HEK293 (cell line): ENCODE data around the gene BTG2.

ENCODE experiments used
- CTCF ChIA-PET: fragments of 350-600 bp; formaldehyde crosslinking; extraction: SDS; loops from one replicate; lab custom pipeline; 2021; ENCODE audit warnings: antibody characterized with exemption; lab: Yijun Ruan, JAX
- POLR2A ChIA-PET: fragments of 300-600 bp; formaldehyde crosslinking; extraction: SDS; loops from one replicate; lab custom pipeline; 2020; ENCODE audit warnings: antibody characterized with exemption, inconsistent platforms; lab: Yijun Ruan, JAX
- H3K27ac ChIP-seq: fragments of 200-500 bp; sonication (Bioruptor generic); 2 replicates; pipeline ENCODE4 v1.5.1; 2014; ENCODE audit warnings: low read depth, low read length, control low read depth, inconsistent platforms; ENCODE audit errors: extremely low read depth
- H3K36me3 ChIP-seq, 2 experiments: fragments of 200-500 bp in 1 of 2; sonication (Bioruptor generic) in 1 of 2; 1 replicate in 1 of 2; 2 replicates in 1 of 2; pipeline ENCODE4 v1.5.1; 2014 to 2017; ENCODE audit warnings: inconsistent platforms in 2 of 2, low read length in 2 of 2; ENCODE audit not compliant: control insufficient read depth in 2 of 2, insufficient read depth in 1 of 2
- H3K4me1 ChIP-seq: fragments of 200-500 bp; sonication (Bioruptor generic); 2 replicates; pipeline ENCODE4 v1.5.1; 2014; ENCODE audit warnings: mild to moderate bottlenecking, low read length, inconsistent platforms; ENCODE audit not compliant: control insufficient read depth, insufficient read depth
- H3K4me3 ChIP-seq: 2 replicates; pipeline ENCODE4 v1.5.1; 2011; ENCODE audit warnings: low read depth, mild to moderate bottlenecking, control low read depth, low read length, moderate library complexity
- H3K9me3 ChIP-seq: fragments of 200-500 bp; sonication (Bioruptor generic); 2 replicates; pipeline ENCODE4 v1.5.1; 2014; ENCODE audit warnings: low read depth, low read length, inconsistent platforms; ENCODE audit not compliant: control insufficient read depth, insufficient read depth
- HOXA7 ChIP-seq: sonication (generic); formaldehyde crosslinking; IDR thresholded peaks from 2 replicates; pipeline ENCODE4 v1.8.1; 2022; ENCODE audit warnings: missing genetic modification reagents, borderline replicate concordance
- SCRT2 ChIP-seq: fragments of 450-650 bp; formaldehyde crosslinking; IDR thresholded peaks from 2 replicates; pipeline ENCODE4 v1.5.1; 2016; ENCODE audit warnings: missing biosample characterization, missing genetic modification characterization
- ZIC2 ChIP-seq: fragments of 450-650 bp; formaldehyde crosslinking; IDR thresholded peaks from 2 replicates; pipeline ENCODE4 v1.5.1; 2016; ENCODE audit warnings: missing biosample characterization, missing genetic modification characterization
- ZNF140 ChIP-seq: fragments of 450-650 bp; formaldehyde crosslinking; IDR thresholded peaks from 2 replicates; pipeline ENCODE4 v1.5.1; 2016; ENCODE audit warnings: missing biosample characterization, missing genetic modification characterization
- ZNF175 ChIP-seq: fragments of 450-650 bp; formaldehyde crosslinking; IDR thresholded peaks from 2 replicates; pipeline ENCODE4 v1.5.1; 2016; ENCODE audit warnings: missing biosample characterization, missing genetic modification characterization
- ZNF404 ChIP-seq: fragments of 450-650 bp; formaldehyde crosslinking; IDR thresholded peaks from 2 replicates; pipeline ENCODE4 v1.5.1; 2017; ENCODE audit warnings: missing biosample characterization, missing genetic modification characterization
- ZNF423 ChIP-seq: fragments of 450-650 bp; formaldehyde crosslinking; IDR thresholded peaks from 2 replicates; pipeline ENCODE4 v1.5.1; 2016; ENCODE audit warnings: missing biosample characterization, missing genetic modification characterization
- ZNF544 ChIP-seq: fragments of 450-650 bp; formaldehyde crosslinking; IDR thresholded peaks from 2 replicates; pipeline ENCODE4 v1.5.0; 2017; ENCODE audit warnings: missing biosample characterization, missing genetic modification characterization
- ZNF555 ChIP-seq: fragments of 450-650 bp; formaldehyde crosslinking; conservative IDR thresholded peaks from 2 replicates; pipeline ENCODE4 v1.5.1; 2017; ENCODE audit warnings: missing biosample characterization, mild to moderate bottlenecking, missing genetic modification characterization, inconsistent platforms
- ZNF600 ChIP-seq: fragments of 450-650 bp; formaldehyde crosslinking; IDR thresholded peaks from 2 replicates; pipeline ENCODE4 v1.5.1; 2016; ENCODE audit warnings: missing biosample characterization, missing genetic modification characterization
- ZNF830 ChIP-seq: fragments of 450-650 bp; IDR thresholded peaks from 2 replicates; pipeline ENCODE4 v1.5.0; 2018; ENCODE audit warnings: missing biosample characterization, missing genetic modification characterization, low read depth, mild to moderate bottlenecking, moderate library complexity
- ZNF837 ChIP-seq: fragments of 450-650 bp; formaldehyde crosslinking; IDR thresholded peaks from 2 replicates; pipeline ENCODE4 v1.5.1; 2016; ENCODE audit warnings: missing biosample characterization, missing genetic modification characterization
- TF ChIP-seq, protein P1 (sequence below): fragments of 450-650 bp; formaldehyde crosslinking; IDR thresholded peaks from 2 replicates; pipeline ENCODE4 v1.5.1; 2016; ENCODE audit warnings: missing biosample characterization, missing genetic modification characterization
- TF ChIP-seq, protein P2 (sequence below): fragments of 450-650 bp; formaldehyde crosslinking; IDR thresholded peaks from 2 replicates; pipeline ENCODE4 v1.5.1; 2016; ENCODE audit warnings: missing biosample characterization, missing genetic modification characterization, low read depth
- TF ChIP-seq, protein P3 (sequence below): fragments of 450-650 bp; formaldehyde crosslinking; IDR thresholded peaks from 2 replicates; pipeline ENCODE4 v1.5.1; 2016; ENCODE audit warnings: missing biosample characterization, missing genetic modification characterization
- TF ChIP-seq, protein P4 (sequence below): fragments of 450-650 bp; formaldehyde crosslinking; IDR thresholded peaks from 2 replicates; pipeline ENCODE4 v1.5.1; 2016; ENCODE audit warnings: missing biosample characterization, missing genetic modification characterization
- TF ChIP-seq, protein P5 (sequence below): sonication (generic); formaldehyde crosslinking; IDR thresholded peaks from 2 replicates; pipeline ENCODE4 v1.8.1; 2022; ENCODE audit warnings: mild to moderate bottlenecking, moderate library complexity, missing genetic modification reagents

Gene BTG2

DNA sequence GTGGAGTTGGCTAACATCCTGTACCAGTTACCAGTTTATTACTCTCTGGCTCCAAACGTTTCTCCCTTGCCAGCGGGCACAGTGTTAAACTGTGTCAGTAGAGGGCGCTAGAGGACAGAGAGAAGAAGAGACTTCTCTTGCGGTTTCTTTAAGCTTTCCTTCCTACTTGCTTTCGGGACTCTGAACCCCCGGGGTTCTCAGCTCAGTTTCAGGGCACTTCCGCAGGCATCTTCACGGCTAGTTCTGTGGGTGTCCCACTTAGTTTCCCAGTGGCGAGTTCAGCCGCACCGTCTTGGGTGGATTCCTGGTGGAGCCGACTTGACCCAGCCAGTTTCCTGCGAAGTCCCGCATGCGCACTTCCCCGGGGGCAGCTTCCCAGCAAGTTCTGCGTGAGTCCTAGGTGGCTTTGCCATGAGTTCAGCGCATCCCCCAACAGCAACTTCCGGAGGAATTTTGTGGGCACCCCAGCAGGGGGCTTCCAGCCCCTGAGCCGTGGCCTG, 37.9 kb upstream of the BTG2 start (continued):
- TF ChIP-seq, protein P1, sequence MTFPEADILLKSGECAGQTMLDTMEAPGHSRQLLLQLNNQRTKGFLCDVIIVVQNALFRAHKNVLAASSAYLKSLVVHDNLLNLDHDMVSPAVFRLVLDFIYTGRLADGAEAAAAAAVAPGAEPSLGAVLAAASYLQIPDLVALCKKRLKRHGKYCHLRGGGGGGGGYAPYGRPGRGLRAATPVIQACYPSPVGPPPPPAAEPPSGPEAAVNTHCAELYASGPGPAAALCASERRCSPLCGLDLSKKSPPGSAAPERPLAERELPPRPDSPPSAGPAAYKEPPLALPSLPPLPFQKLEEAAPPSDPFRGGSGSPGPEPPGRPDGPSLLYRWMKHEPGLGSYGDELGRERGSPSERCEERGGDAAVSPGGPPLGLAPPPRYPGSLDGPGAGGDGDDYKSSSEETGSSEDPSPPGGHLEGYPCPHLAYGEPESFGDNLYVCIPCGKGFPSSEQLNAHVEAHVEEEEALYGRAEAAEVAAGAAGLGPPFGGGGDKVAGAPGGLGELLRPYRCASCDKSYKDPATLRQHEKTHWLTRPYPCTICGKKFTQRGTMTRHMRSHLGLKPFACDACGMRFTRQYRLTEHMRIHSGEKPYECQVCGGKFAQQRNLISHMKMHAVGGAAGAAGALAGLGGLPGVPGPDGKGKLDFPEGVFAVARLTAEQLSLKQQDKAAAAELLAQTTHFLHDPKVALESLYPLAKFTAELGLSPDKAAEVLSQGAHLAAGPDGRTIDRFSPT (tag by site-specific recombination) = peak; percentile 49; the same call in 1 of the 2 replicates
- TF ChIP-seq ZIC2 (tag by site-specific recombination) = 0 out of 2 replicates have a peak, but pooled peaks have one; percentile 18
- no peak for TF ChIP-seq SCRT2 (tag by site-specific recombination)

DNA sequence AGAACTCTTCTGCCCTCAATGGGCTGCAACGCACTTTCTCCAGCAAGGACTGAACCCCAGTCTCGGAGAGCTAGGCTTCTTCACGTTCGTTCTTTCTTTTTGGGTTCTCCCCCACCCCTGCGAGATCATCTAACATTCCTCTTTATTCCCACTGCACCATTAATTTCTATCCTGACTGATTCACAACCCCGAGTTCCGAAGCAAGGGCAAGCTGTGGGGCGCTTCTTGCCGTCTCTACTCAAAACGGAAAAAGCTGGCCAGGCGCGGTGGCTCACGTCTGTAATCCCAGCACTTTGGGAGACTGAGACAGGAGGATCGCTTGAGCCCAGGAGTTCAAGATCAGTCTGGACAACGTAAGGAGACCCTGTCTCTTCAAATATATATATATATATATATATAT, 37.4 kb upstream of the BTG2 start:
- Histone ChIP-seq H3K27ac (no peak overlapping the region; the same call in 1 of the 2 replicates), H3K36me3 (no peaks in the 10 kb centered on the region), H3K4me3 (peak overlapping the region; percentile 58; the same call in 1 of the 2 replicates), H3K4me1 (no peaks in the 10 kb centered on the region), H3K9me3 (no peaks in the 10 kb centered on the region)
- no peak for TF ChIP-seq ZNF140 (tag by site-specific recombination)
- TF ChIP-seq ZNF544 (tag by site-specific recombination) = no peak
- TF ChIP-seq ZNF175 (tag by site-specific recombination) = no peak
- TF ChIP-seq, protein P2, sequence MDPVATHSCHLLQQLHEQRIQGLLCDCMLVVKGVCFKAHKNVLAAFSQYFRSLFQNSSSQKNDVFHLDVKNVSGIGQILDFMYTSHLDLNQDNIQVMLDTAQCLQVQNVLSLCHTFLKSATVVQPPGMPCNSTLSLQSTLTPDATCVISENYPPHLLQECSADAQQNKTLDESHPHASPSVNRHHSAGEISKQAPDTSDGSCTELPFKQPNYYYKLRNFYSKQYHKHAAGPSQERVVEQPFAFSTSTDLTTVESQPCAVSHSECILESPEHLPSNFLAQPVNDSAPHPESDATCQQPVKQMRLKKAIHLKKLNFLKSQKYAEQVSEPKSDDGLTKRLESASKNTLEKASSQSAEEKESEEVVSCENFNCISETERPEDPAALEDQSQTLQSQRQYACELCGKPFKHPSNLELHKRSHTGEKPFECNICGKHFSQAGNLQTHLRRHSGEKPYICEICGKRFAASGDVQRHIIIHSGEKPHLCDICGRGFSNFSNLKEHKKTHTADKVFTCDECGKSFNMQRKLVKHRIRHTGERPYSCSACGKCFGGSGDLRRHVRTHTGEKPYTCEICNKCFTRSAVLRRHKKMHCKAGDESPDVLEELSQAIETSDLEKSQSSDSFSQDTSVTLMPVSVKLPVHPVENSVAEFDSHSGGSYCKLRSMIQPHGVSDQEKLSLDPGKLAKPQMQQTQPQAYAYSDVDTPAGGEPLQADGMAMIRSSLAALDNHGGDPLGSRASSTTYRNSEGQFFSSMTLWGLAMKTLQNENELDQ (tag by site-specific recombination) = no peak
- no peak for TF ChIP-seq ZNF837 (tag by site-specific recombination)
- TF ChIP-seq HOXA7 (CRISPR knock-in tag) = no peak
- TF ChIP-seq ZNF600 (tag by site-specific recombination) = no peak
- TF ChIP-seq ZNF830 (tag by site-specific recombination) = no peak
- TF ChIP-seq, protein P3, sequence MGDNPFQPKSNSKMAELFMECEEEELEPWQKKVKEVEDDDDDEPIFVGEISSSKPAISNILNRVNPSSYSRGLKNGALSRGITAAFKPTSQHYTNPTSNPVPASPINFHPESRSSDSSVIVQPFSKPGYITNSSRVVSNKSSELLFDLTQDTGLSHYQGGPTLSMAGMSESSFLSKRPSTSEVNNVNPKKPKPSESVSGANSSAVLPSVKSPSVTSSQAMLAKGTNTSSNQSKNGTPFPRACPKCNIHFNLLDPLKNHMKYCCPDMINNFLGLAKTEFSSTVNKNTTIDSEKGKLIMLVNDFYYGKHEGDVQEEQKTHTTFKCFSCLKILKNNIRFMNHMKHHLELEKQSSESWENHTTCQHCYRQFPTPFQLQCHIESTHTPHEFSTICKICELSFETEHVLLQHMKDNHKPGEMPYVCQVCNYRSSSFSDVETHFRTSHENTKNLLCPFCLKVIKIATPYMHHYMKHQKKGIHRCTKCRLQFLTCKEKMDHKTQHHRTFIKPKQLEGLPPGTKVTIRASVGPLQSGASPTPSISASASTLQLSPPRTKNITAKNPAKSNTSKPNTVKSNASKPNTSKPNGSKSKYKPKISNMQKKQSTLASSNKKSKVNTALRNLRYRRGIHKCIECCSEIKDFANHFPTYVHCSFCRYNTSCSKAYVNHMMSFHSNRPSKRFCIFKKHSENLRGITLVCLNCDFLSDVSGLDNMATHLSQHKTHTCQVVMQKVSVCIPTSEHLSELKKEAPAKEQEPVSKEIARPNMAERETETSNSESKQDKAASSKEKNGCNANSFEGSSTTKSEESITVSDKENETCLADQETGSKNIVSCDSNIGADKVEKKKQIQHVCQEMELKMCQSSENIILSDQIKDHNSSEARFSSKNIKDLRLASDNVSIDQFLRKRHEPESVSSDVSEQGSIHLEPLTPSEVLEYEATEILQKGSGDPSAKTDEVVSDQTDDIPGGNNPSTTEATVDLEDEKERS (tag by site-specific recombination) = no peak
- no peak for TF ChIP-seq ZNF423
- TF ChIP-seq, protein P4, sequence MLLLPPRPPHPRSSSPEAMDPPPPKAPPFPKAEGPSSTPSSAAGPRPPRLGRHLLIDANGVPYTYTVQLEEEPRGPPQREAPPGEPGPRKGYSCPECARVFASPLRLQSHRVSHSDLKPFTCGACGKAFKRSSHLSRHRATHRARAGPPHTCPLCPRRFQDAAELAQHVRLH = no peak
- no peak for TF ChIP-seq ZNF555 (tag by site-specific recombination)
- TF ChIP-seq, protein P5, sequence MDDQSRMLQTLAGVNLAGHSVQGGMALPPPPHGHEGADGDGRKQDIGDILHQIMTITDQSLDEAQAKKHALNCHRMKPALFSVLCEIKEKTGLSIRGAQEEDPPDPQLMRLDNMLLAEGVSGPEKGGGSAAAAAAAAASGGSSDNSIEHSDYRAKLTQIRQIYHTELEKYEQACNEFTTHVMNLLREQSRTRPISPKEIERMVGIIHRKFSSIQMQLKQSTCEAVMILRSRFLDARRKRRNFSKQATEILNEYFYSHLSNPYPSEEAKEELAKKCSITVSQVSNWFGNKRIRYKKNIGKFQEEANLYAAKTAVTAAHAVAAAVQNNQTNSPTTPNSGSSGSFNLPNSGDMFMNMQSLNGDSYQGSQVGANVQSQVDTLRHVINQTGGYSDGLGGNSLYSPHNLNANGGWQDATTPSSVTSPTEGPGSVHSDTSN = no peak
- no peak for TF ChIP-seq ZNF404 (tag by site-specific recombination)
- ChIA-PET CTCF (interaction anchor here (0.6 to 13.1 kb wide), 74 partner anchors 11 to 925 kb away, joined by 3 to 526 read pairs (median 5); partner anchors contain the start of genes ADORA1, BTG2, OPTC and PPFIA4), POLR2A (interaction anchor here (1.2 to 3.4 kb wide), 2 partner anchors 150 to 228 kb away, joined by 4 to 16 read pairs; no protein-coding TSS in a partner anchor)
